CD4-positive, alpha-beta T cell (primary cell): ENCODE results near the gene POP7. TPM values are rescaled to one million over a fixed set of nuclear protein-coding genes. Genes with fewer than 3 reads are reported as not detected.

Experiments
- ATAC-seq: fragments of 200-7000 bp; cut with Tn5 transposase; one replicate; pipeline ENCODE4 v1.10.0; 2022; ENCODE audit warnings: mild to moderate bottlenecking; ENCODE audit not compliant: poor library complexity
- CTCF ChIA-PET: fragments of 350-600 bp; sonication (Branson Sonifier 250); formaldehyde crosslinking; loops from one replicate; lab custom pipeline; 2021; ENCODE audit warnings: antibody characterized with exemption, inconsistent platforms; lab: Charles Lee
- POLR2A ChIA-PET: fragments of 350-600 bp; sonication (Branson Sonifier 250); formaldehyde crosslinking; loops from one replicate; lab custom pipeline; 2021; ENCODE audit warnings: antibody characterized with exemption, inconsistent platforms; lab: Charles Lee
- DNase-seq, 14 experiments: peaks; one replicate each; pipeline ENCODE4 v3.0.0-alpha.2; 2013 to 2020; ENCODE audit warnings: mixed read lengths in 2 of 14
- H3K27ac ChIP-seq, 2 donors: one replicate each; pipeline versions ENCODE4 v1.5.1 to v1.7.0; 2013; ENCODE audit warnings: low read length in 2 of 2, low read depth in 1 of 2, mild to moderate bottlenecking in 1 of 2
- H3K27me3 ChIP-seq, 2 experiments: 1 replicate in 1 of 2; 2 replicates in 1 of 2; pipeline versions ENCODE4 v1.6.1 to v1.7.0; 2013; ENCODE audit warnings: low read length in 2 of 2, control low read depth in 1 of 2, mild to moderate bottlenecking in 1 of 2, moderate library complexity in 1 of 2; ENCODE audit not compliant: insufficient read depth in 2 of 2, control insufficient read depth in 1 of 2
- H3K36me3 ChIP-seq: one replicate; pipeline ENCODE4 v1.6.1; 2013; ENCODE audit warnings: low read length, control low read depth; ENCODE audit not compliant: insufficient read depth
- H3K4me1 ChIP-seq: one replicate; pipeline ENCODE4 v1.6.1; 2013; ENCODE audit warnings: low read length, control low read depth; ENCODE audit not compliant: insufficient read depth
- H3K4me3 ChIP-seq: one replicate; pipeline ENCODE4 v1.5.1; 2013; ENCODE audit warnings: mild to moderate bottlenecking, low read length, moderate library complexity
- H3K9me3 ChIP-seq, 2 experiments: 1 replicate in 1 of 2; 2 replicates in 1 of 2; pipeline versions ENCODE4 v1.6.1 to v1.7.0; 2013; ENCODE audit warnings: low read length in 2 of 2, mild to moderate bottlenecking in 2 of 2, control low read depth in 1 of 2, moderate library complexity in 1 of 2; ENCODE audit not compliant: control insufficient read depth in 1 of 2, insufficient read depth in 1 of 2
- H3K27ac Mint-ChIP-seq: one replicate; pipeline ENCODE4 v1.8.0; 2020; ENCODE audit warnings: mixed read lengths
- H3K27me3 Mint-ChIP-seq: one replicate; pipeline ENCODE4 v1.8.0; 2021; ENCODE audit warnings: mixed read lengths
- H3K36me3 Mint-ChIP-seq: one replicate; pipeline ENCODE4 v1.8.0; 2021; ENCODE audit warnings: low read depth, mixed read lengths
- H3K4me1 Mint-ChIP-seq: one replicate; pipeline ENCODE4 v1.8.0; 2021; ENCODE audit warnings: low read depth, mixed read lengths
- H3K4me3 Mint-ChIP-seq: one replicate; pipeline ENCODE4 v1.8.0; 2020; ENCODE audit warnings: mild to moderate bottlenecking, mixed read lengths
- H3K9me3 Mint-ChIP-seq: one replicate; pipeline ENCODE4 v1.8.0; 2020; ENCODE audit warnings: mixed read lengths
- CTCF ChIP-seq: fragments of 200-600 bp; IDR thresholded peaks from one replicate; pipeline ENCODE4 v1.8.0; 2022; ENCODE audit warnings: antibody characterized with exemption, mild to moderate bottlenecking
- intact Hi-C, 2 experiments: fragments of 100-400 bp; cut with DNase I in 1 of 2; cut with micrococcal nuclease in 1 of 2; formaldehyde crosslinking; loops; one replicate each; pipeline versions ENCODE4 v1.15.1 to v1.9.0; 2023 to 2025; cut with DNase I, micrococcal nuclease
- total RNA-seq, 174 experiments: library from RNA in 2 of 174; stranded (reverse) in 2 of 174; gene quantifications; one replicate each; pipeline ENCODE4 v1.2.3 and lab custom pipeline; 2021 to 2026

POP7 gene
- total RNA-seq, 2 experiments from 2014 or later, result 7.4 to 7.5 TPM

- peak overlapping the region; percentile 98 for H3K4me3 Mint-ChIP-seq
Measured at GRCh38 chr7:100705320-100705752, 585 bp upstream of the POP7 start.

GRCh38 chr7:100706672-100707311 is 871 bp downstream of the POP7 start:
- peaks cover 9% of the 10 kb centered on the region for H3K36me3 Mint-ChIP-seq

More at GRCh38 chr7:100705320-100705752, 585 bp upstream of the POP7 start:
- H3K27me3 Mint-ChIP-seq, result no peaks in the 10 kb centered on the region
- intact Hi-C loops, result loop anchor here (1.0 to 10.0 kb wide), 7 partner anchors 20 to 457 kb away; partner anchors contain the start of genes SLC12A9 (in 2 of the 2) and TRIM56 (in 1 of the 2)
- H3K9me3 Mint-ChIP-seq, result no peaks in the 10 kb centered on the region
- peak overlapping the region; percentile 85 for H3K27ac Mint-ChIP-seq
- no peaks in the 10 kb centered on the region for H3K36me3 ChIP-seq
- TF ChIP-seq CTCF, result peak; percentile 99
- ChIA-PET POLR2A (interaction anchor here (0.7 to 2.6 kb wide), 29 partner anchors 10 to 605 kb away, joined by 3 to 36 read pairs (median 8); partner anchors contain the start of genes AGFG2, FBXO24, GIGYF1 and GNB2), CTCF (interaction anchor here (0.6 to 3.5 kb wide), 33 partner anchors 11 to 538 kb away, joined by 3 to 59 read pairs (median 4); partner anchors contain the start of genes EPO, FBXO24, GIGYF1 and LRCH4)
- H3K9me3 ChIP-seq, result no peaks in the 10 kb centered on the region
- peak; percentile 50 for ATAC-seq
- peak; percentile 57 to 83 (median 68) for DNase-seq
- peaks cover 9% of the 10 kb centered on the region for H3K36me3 Mint-ChIP-seq
- peak overlapping the region; percentile 100 for H3K4me3 ChIP-seq
- H3K4me1 Mint-ChIP-seq, result peaks cover 14% of the 10 kb centered on the region
- H3K27me3 ChIP-seq, result no peaks in the 10 kb centered on the region
- peak overlapping the region; percentile 82 to 93 for H3K27ac ChIP-seq
- H3K4me1 ChIP-seq, result peaks cover 24% of the 10 kb centered on the region

More at GRCh38 chr7:100706672-100707311, 871 bp downstream of the POP7 start:
- CTCF ChIA-PET, result interaction anchor here (2.3 to 3.5 kb wide), 2 partner anchors 13 to 145 kb away, joined by 25 to 59 read pairs; partner anchors contain the start of genes GIGYF1 and SLC12A9
- Histone ChIP-seq H3K27ac (peak overlapping the region in 1 of 2 donors; percentile 2), H3K4me1 (peaks cover 24% of the 10 kb centered on the region), H3K9me3 (no peaks in the 10 kb centered on the region), H3K36me3 (no peaks in the 10 kb centered on the region), H3K27me3 (no peaks in the 10 kb centered on the region), H3K4me3 (peak overlapping the region; percentile 100)
- intact Hi-C loops, result loop anchor here (5.0 to 10.0 kb wide), 4 partner anchors 131 to 456 kb away; partner anchors contain the start of gene TRIM56 (in 1 of the 2)
- H3K4me1 Mint-ChIP-seq, result peaks cover 14% of the 10 kb centered on the region
- H3K27ac Mint-ChIP-seq, result peak overlapping the region; percentile 85
- H3K9me3 Mint-ChIP-seq, result no peaks in the 10 kb centered on the region
- TF ChIP-seq CTCF, result no peak
- DNase-seq, result peak in 1 of 14 experiments; percentile 40
- ATAC-seq, result no peak
- no peaks in the 10 kb centered on the region for H3K27me3 Mint-ChIP-seq
- POLR2A ChIA-PET, result interaction anchor here (1.0 to 2.6 kb wide), 6 partner anchors 19 to 378 kb away, joined by 3 to 32 read pairs (median 18); partner anchors contain the start of genes FBXO24, LRCH4, MOSPD3 and SRRT
- peak overlapping the region; percentile 98 for H3K4me3 Mint-ChIP-seq
